NCI-H2107 (cell line): ENCODE results near the gene CHD6.

Source experiments
- DNase-seq: peaks from one replicate; lab custom pipeline; 2025; lab: John Stamatoyannopoulos, UW

CHD6 gene

GRCh38 chr20:41394081-41394480 lies 224.1 kb downstream of the CHD6 start:
- no peak for DNase-seq

- DNase-seq = no peak
These were observed 224.5 kb downstream of the CHD6 start for GRCh38 chr20:41393705-41394066.

- DNase-seq = no peak
These were observed 225.1 kb downstream of the CHD6 start for GRCh38 chr20:41392871-41393704.

- no peak for DNase-seq
These were observed 225.9 kb downstream of the CHD6 start for GRCh38 chr20:41392295-41392694.

- no peak for DNase-seq
These were observed 226.6 kb downstream of the CHD6 start for GRCh38 chr20:41391587-41392001.

GRCh38 chr20:41390889-41391288 lies 227.3 kb downstream of the CHD6 start:
- no peak for DNase-seq

GRCh38 chr20:41387444-41387851 lies 230.7 kb downstream of the CHD6 start:
- DNase-seq = no peak

GRCh38 chr20:41386502-41387427 lies 231.4 kb downstream of the CHD6 start:
- DNase-seq = no peak

- no peak for DNase-seq
These were observed 235.3 kb downstream of the CHD6 start for GRCh38 chr20:41382791-41383305.

GRCh38 chr20:41380551-41381193 lies 237.5 kb downstream of the CHD6 start:
- DNase-seq = no peak

GRCh38 chr20:41379551-41379950 lies 238.6 kb downstream of the CHD6 start:
- DNase-seq = no peak

- no peak for DNase-seq
These were observed 240.9 kb downstream of the CHD6 start for GRCh38 chr20:41377275-41377674.

- no peak for DNase-seq
These were observed 241.8 kb downstream of the CHD6 start for GRCh38 chr20:41376349-41376748.

- no peak for DNase-seq
These were observed 242.3 kb downstream of the CHD6 start for GRCh38 chr20:41375846-41376245.

GRCh38 chr20:41373931-41374920 lies 244.0 kb downstream of the CHD6 start:
- no peak for DNase-seq

GRCh38 chr20:41373251-41373783 lies 244.9 kb downstream of the CHD6 start:
- no peak for DNase-seq

GRCh38 chr20:41371371-41371770 lies 246.8 kb downstream of the CHD6 start:
- DNase-seq = no peak

GRCh38 chr20:41370176-41370575 lies 248.0 kb downstream of the CHD6 start:
- no peak for DNase-seq

GRCh38 chr20:41369673-41370072 lies 248.5 kb downstream of the CHD6 start:
- DNase-seq = no peak

- no peak for DNase-seq
These were observed 250.2 kb downstream of the CHD6 start for GRCh38 chr20:41367956-41368355.

- no peak for DNase-seq
These were observed 250.8 kb downstream of the CHD6 start for GRCh38 chr20:41367393-41367695.
